OCI-M2 (cell line): Measurements from ENCODE around the gene MBD3L5.
"Not testable (repeated sequence)": the region's sequence is repeated elsewhere in the genome, so short reads cannot be mapped to it uniquely, and the experiment has no call there.

Experiments
- DNase-seq: peaks from one replicate; lab custom pipeline; 2025; ENCODE audit not compliant: unreplicated experiment; lab: John Stamatoyannopoulos, UW

The MBD3L5 gene

GRCh38 chr19:7030278-7030677, at the start of gene MBD3L5:
TSS of gene MBD3L5 (plus strand) at chr19:7030578. CDS start at chr19:7030612, 34 bp downstream.
- not testable (repeated sequence) for DNase-seq

- no peak for DNase-seq
Measured at GRCh38 chr19:6983448-6983847, 46.9 kb upstream of the MBD3L5 start.

GRCh38 chr19:6987850-6988249, 42.5 kb upstream of the MBD3L5 start:
- no peak for DNase-seq

- DNase-seq, result no peak
Measured at GRCh38 chr19:6988257-6988656, 42.1 kb upstream of the MBD3L5 start.

GRCh38 chr19:6995054-6995453, 35.3 kb upstream of the MBD3L5 start:
- no peak for DNase-seq

GRCh38 chr19:6996810-6997209, 33.6 kb upstream of the MBD3L5 start:
- no peak for DNase-seq

- peak; percentile 15 for DNase-seq
Measured at GRCh38 chr19:6997679-6998445, 32.5 kb upstream of the MBD3L5 start.

GRCh38 chr19:6999933-7000332, 30.4 kb upstream of the MBD3L5 start:
- DNase-seq, result no peak

GRCh38 chr19:7000333-7000732, 30.0 kb upstream of the MBD3L5 start:
- no peak for DNase-seq

GRCh38 chr19:7000816-7001215, 29.6 kb upstream of the MBD3L5 start:
- no peak for DNase-seq

- DNase-seq, result no peak
Measured at GRCh38 chr19:7004313-7004931, 26.0 kb upstream of the MBD3L5 start.

GRCh38 chr19:7006135-7006704, 24.2 kb upstream of the MBD3L5 start:
- DNase-seq, result no peak

- DNase-seq, result no peak
Measured at GRCh38 chr19:7007859-7008258, 22.5 kb upstream of the MBD3L5 start.

GRCh38 chr19:7010722-7011593, 19.4 kb upstream of the MBD3L5 start:
- no peak for DNase-seq

GRCh38 chr19:7013678-7014077, 16.7 kb upstream of the MBD3L5 start:
- DNase-seq, result no peak

GRCh38 chr19:7018828-7019227, 11.6 kb upstream of the MBD3L5 start:
- DNase-seq, result no peak

GRCh38 chr19:7021331-7021730, 9.0 kb upstream of the MBD3L5 start, which contains the start of gene MBD3L2B:
TSS of gene MBD3L2B (minus strand) at chr19:7021431. CDS start at chr19:7021397, 34 bp downstream.
- not testable (repeated sequence) for DNase-seq

- not testable (repeated sequence) for DNase-seq
Measured at GRCh38 chr19:7028790-7029189, 1.6 kb upstream of the MBD3L5 start.

- not testable (repeated sequence) for DNase-seq
Measured at GRCh38 chr19:7040079-7040478, 9.7 kb downstream of the MBD3L5 start, which contains the start of gene MBD3L4. TSS of gene MBD3L4 (minus strand) at chr19:7040179. CDS start at chr19:7040144, 35 bp downstream.

- DNase-seq, result not testable (repeated sequence)
Measured at GRCh38 chr19:7041563-7041962, 11.2 kb downstream of the MBD3L5 start.

- not testable (repeated sequence) for DNase-seq
Measured at GRCh38 chr19:7049021-7049420, 18.6 kb downstream of the MBD3L5 start, which contains the start of gene MBD3L2. TSS of gene MBD3L2 (plus strand) at chr19:7049321. CDS start at chr19:7049374, 53 bp downstream.
